Psoas muscle (tissue), 8 donors: ENCODE measurements around the gene RASSF4. TPM values are rescaled to one million over a fixed set of nuclear protein-coding genes. Genes with fewer than 3 reads are reported as not detected.

ENCODE experiments used
- ATAC-seq, 4 donors: fragments of 200-7000 bp; cut with Tn5 transposase; one replicate each; pipeline ENCODE4 v1.9.1; 2020; ENCODE audit warnings: moderate library complexity in 3 of 4, mild to moderate bottlenecking in 2 of 4
- DNase-seq, 2 donors: peaks; one replicate each; pipeline ENCODE4 v3.0.0-alpha.2; 2020
- H3K27ac ChIP-seq: fragments of 200-600 bp; one replicate; pipeline ENCODE4 v1.8.0; 2022
- H3K27me3 ChIP-seq, 3 donors: fragments of 200-600 bp in 1 of 3; one replicate each; pipeline versions ENCODE4 v1.6.1 to v1.8.0; 2013 to 2022; ENCODE audit warnings: low read length in 2 of 3, mild to moderate bottlenecking in 2 of 3, moderate library complexity in 1 of 3; ENCODE audit not compliant: insufficient read depth in 3 of 3
- H3K36me3 ChIP-seq, 2 donors: fragments of 200-600 bp in 1 of 2; one replicate each; pipeline versions ENCODE4 v1.6.1 to v1.8.0; 2013 to 2022; ENCODE audit warnings: low read depth in 1 of 2, mild to moderate bottlenecking in 1 of 2, moderate library complexity in 1 of 2; ENCODE audit not compliant: insufficient read depth in 1 of 2
- H3K4me1 ChIP-seq: fragments of 200-600 bp; one replicate; pipeline ENCODE4 v1.8.0; 2022
- H3K4me3 ChIP-seq: fragments of 200-600 bp; one replicate; pipeline ENCODE4 v1.8.0; 2022; ENCODE audit warnings: mild to moderate bottlenecking
- H3K9me3 ChIP-seq: fragments of 200-600 bp; one replicate; pipeline ENCODE4 v1.8.0; 2022
- CTCF ChIP-seq: fragments of 200-600 bp; IDR thresholded peaks from one replicate; pipeline ENCODE4 v1.8.0; 2022; ENCODE audit warnings: antibody characterized with exemption
- WGBS, 3 donors: extraction: QIAGEN DNeasy Blood & Tissue Kit; methylation state at CpG; one replicate each; pipeline versions ENCODE4 v1.1.6 to v1.1.7; 2013; 5-methylcytosine and 5-hydroxymethylcytosine counted together
- intact Hi-C, 2 donors: fragments of 100-400 bp; cut with DNase I; formaldehyde crosslinking; loops; one replicate each; pipeline versions ENCODE4 v1.11.0 to v1.14.2; 2022
- polyA plus RNA-seq, 3 donors: library from polyadenylated mRNA; stranded (reverse); fragments of 200-250 nt; gene quantifications; one replicate each; pipeline ENCODE4 v1.2.3, GENCODE V29; 2013
- total RNA-seq, 4 donors: library from RNA; stranded (reverse); fragmentation: NEBNext Ultra II Directional in 2 of 4; extraction: Animal tissue kit (Norgen Biotek cat#: 25700) in 2 of 4; gene quantifications; one replicate each; pipeline versions ENCODE4 v1.2.1 to v1.2.4, GENCODE V29; 2021 to 2023
- donor health status: healthy with polysubstance abuse.
- donor health status: DM: no; HTN: no; CAD: no; lungs with moderate emphysema.
- donor health status: Bipolar disorder and iron deficiency.
- donor health status: healthy.
- donor health status: DM: yes; HTN: yes; CAD: no.
- donor health status: DM: no; HTN: no; CAD: no.
- donor health status: DM: no; HTN: no; CAD: no.
- donor health status: DM: yes; HTN: yes; CAD: no.

RASSF4 gene
- total and polyA plus RNA-seq, 7 donors = 11.1 to 44.0 (median 18.9) TPM

- DNase-seq (peak; percentile 91 to 96), ATAC-seq (peak; percentile 69 to 82 (median 70))
- Histone ChIP-seq H3K36me3 (peaks cover 0 to 2% of the 10 kb centered on the region in 2 donors), H3K4me1 (peaks cover 79% of the 10 kb centered on the region), H3K9me3 (no peaks in the 10 kb centered on the region), H3K4me3 (peak within 1 kb of the TSS; percentile 90), H3K27me3 (no peaks in the 10 kb centered on the region), H3K27ac (peak within 1 kb of the TSS; percentile 96)
- 13 to 20% (median 20%) methylated on average over 12 of the region's 12 CpGs for WGBS, 3 donors
- intact Hi-C loops = no loop called here
- TF ChIP-seq CTCF = peak; percentile 38
Measured at GRCh38 chr10:44978570-44979280, 19.1 kb downstream of the RASSF4 start, which contains the start of gene DEPP1. TSS of gene DEPP1 (minus strand) at chr10:44978809. CDS start at chr10:44978030, 779 bp downstream.

- Histone ChIP-seq H3K4me3 (peak overlapping the region; percentile 90), H3K4me1 (peaks cover 75% of the 10 kb centered on the region), H3K27ac (peak overlapping the region; percentile 96), H3K9me3 (no peaks in the 10 kb centered on the region), H3K36me3 (peaks cover 0 to 8% of the 10 kb centered on the region in 2 donors), H3K27me3 (no peaks in the 10 kb centered on the region)
- intact Hi-C loops = loop anchor here in 1 of 2 donors (2.0 kb wide), 1 partner anchor 19 kb away; no protein-coding TSS in a partner anchor
- DNase-seq = peak in 1 of 2 donors; percentile 66
- ATAC-seq = peak in 2 of 4 donors; percentile 8 to 13
- 54 to 75% (median 65%) methylated on average over 13 of the region's 13 CpGs for WGBS, 3 donors
- TF ChIP-seq CTCF = no peak
Measured at GRCh38 chr10:44979281-44980191, 19.9 kb downstream of the RASSF4 start.

- H3K4me1 ChIP-seq = peaks cover 68% of the 10 kb centered on the region
Measured at GRCh38 chr10:44980309-44981171, 20.9 kb downstream of the RASSF4 start.

More at GRCh38 chr10:44980309-44981171, 20.9 kb downstream of the RASSF4 start:
- intact Hi-C loops = loop anchor here in 1 of 2 donors (2.0 kb wide), 1 partner anchor 18 kb away; no protein-coding TSS in a partner anchor
- 63 to 74% (median 67%) methylated on average over 14 of the region's 14 CpGs for WGBS, 3 donors
- no peaks in the 10 kb centered on the region for H3K27me3 ChIP-seq
- H3K27ac ChIP-seq = peak overlapping the region; percentile 96
- DNase-seq (peak in 1 of 2 donors; percentile 48), ATAC-seq (no peak)
- peak overlapping the region; percentile 14 for H3K4me3 ChIP-seq
- H3K36me3 ChIP-seq = peaks cover 0 to 18% of the 10 kb centered on the region in 2 donors
- no peak for TF ChIP-seq CTCF
- no peaks in the 10 kb centered on the region for H3K9me3 ChIP-seq
